GM19372 (cell line): ENCODE results near the gene SYMPK.

Experiments
- ATAC-seq: cut with Tn5 transposase; IDR thresholded peaks from one replicate; pipeline ENCODE4 v1.9.1; 2021; ENCODE audit warnings: mild to moderate bottlenecking, low read depth, moderate library complexity; ENCODE audit not compliant: unreplicated experiment

Gene SYMPK

GRCh38 chr19:45782820-45783785, 79.8 kb downstream of the SYMPK start:
- no peak for ATAC-seq

GRCh38 chr19:45782162-45782691, 80.7 kb downstream of the SYMPK start, which contains the start of gene DMPK:
Gene DMPK, minus strand, starts transcription at chr19:45782490. Its CDS starts 138 bp downstream, at chr19:45782352.
- ATAC-seq, result no peak

DNA sequence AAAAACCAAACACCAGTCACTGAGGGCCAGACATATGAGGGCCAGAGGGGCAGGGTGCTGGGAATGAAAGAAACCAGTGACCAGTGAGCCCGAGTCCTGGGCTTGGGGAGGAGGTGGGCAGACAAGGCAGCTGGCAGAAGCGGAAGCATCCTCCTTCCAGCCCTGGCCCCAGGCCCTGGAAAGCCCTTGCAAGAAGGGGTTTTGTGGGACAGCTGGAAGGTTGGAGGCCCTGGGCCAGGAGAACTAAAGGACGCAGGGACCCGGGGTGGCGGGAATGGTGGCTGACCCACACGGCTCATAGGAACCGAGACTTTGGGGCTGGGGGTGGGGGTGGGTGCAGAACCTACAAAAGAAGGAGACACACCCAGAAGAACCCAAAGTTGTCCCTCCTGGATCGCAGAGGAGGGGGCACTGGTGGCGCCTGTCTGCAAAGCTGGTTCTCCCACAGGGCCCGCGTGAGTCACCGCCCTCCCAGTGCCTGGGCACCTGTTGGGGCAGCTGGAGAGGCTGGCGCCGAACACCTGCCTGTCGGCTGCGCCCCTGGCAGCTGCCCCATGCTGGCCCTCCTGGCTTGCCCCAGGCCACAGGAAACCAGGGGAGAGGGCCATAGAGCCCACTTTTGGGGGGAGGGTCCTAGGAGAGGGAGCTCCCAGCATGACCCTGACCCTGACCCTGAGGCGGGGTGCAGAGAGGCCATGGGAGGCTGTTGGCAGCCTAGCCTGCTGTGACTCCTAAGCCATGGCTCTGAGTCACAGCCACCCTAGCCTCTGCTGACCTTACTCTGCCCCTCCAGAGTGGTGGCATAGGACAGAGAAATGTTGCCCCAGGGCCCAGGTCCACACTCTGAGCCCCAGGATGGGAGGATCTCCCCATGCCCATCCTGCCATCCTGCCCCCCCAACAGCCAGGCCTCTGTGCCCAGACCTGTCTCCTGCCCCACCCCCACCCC, 81.5 kb downstream of the SYMPK start:
- no peak for ATAC-seq

DNA sequence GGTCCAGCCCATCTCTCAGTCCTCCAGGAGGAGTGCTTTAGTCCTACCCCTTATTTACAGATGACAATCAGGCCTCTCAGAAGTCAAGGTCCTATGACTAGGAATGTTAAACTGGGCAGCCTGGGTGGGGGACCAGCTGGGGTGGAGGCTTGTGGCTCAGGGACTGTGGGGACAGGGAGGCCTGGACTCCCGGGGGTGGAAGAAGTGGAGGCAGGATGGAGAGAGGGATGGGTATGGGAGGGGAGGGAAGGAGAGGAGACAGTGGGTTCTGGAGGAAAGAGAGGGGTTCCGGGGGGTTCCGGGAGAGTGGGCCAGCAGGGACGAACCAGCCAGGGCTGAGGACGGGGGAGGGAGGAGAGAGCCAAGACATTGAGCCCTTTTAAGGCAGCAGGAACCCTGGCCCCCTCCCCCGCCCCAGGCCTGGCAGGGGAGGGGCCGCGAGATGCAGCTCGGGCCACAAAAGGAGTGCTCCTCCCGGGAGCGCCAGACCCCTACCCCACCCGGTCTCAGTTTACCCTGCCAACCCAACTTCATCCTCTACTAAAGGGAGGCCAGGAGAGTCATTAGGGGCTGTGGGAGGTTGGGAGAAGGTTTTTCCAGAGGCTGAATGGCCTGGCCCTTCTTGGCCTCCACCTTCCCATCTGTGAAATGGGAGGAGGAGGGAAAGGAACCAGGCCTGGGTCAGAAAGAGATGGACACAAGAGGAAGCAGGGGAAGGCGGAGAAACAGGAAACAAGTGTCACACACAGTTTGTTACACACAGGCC, 82.3 kb downstream of the SYMPK start:
- ATAC-seq, result no peak

- no peak for ATAC-seq
Measured at GRCh38 chr19:45780146-45780447, 82.8 kb downstream of the SYMPK start.

DNA sequence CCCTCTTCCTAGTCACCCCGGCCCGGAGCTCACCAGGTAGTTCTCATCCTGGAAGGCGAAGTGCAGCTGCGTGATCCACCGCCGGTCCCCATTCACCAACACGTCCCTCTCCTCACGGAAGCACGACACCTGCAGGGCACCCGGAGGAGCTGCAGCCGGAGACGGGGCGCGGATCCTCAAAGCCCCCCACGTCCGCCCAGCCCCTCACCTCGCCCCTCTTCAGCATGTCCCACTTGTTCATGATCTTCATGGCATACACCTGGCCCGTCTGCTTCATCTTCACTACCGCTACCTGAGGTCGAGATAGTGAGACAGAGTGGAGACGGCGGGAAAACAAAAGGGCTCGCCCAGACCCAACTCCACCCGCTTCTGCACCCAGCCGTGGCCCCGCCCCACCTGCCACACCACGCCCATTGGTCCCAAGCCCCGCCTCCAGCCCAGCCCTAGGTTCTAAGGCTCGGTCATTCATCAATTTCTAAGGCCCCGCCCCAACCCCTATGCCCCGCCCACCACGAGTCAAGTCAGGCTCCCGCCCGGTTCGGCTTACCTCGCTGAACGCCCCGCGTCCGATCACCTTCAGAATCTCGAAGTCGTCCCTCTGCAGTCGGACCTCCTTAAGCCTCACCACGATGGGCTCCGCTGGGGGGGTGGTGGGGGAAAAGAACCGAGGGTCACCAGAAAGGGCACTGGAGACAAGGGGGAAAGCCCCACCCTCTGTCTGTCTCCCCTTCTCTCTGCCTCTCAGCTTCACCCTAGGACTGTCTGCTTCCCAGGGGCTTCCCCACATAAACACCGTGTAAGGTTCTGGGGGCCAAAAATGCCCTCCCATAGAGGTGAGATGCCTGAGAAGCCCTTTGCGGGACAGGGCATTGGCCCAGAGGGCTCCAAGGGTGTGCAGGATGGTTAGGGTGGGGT, 83.5 kb downstream of the SYMPK start:
- peak; percentile 78 for ATAC-seq

DNA sequence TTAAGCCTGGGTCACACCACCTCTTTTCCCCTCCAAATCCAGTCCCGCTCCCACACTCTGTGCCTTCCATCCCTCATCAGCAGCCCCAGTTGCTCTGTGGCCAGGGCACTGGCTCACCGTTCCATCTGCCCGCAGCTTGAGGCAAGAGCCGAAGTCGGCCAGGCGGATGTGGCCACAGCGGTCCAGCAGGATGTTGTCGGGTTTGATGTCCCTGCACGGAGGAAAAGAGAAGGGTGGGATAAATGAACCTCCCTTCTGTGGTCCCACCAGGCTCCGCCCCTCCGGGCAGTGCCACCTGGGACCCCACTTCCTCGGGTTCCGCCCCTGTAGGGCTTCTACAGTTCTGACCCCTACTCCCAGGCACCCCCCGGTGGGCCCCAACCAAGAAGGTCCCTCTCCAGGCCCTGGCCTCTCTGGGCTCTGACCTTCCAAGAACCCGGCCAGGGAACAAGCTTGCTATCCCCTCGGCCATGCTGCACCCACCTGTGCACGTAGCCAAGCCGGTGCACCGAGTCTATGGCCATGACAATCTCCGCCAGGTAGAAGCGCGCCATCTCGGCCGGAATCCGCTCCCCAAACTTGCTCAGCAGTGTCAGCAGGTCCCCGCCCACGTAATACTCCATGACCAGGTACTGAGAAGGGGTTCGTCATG, 84.8 kb downstream of the SYMPK start:
- no peak for ATAC-seq

- no peak for ATAC-seq
Measured at GRCh38 chr19:45777395-45777961, 85.5 kb downstream of the SYMPK start.

DNA sequence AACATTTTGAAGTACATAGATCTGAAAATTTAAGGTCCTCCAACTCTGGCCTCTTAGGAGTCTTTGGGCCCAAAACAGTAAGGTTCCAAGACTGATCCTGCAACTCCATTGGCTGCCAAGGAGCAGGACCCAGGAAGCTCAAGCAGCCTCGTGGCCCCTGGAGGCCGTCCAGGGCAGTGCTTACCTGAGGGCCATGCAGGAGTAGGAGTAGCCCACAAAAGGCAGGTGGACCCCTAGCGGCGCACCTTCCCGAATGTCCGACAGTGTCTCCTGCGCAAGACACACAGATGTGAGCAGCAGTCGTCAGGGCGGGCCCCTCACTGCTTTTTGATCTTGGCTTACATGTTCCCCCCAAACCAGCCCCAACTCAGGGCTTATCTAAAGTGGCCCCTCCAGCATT, 88.2 kb downstream of the SYMPK start:
- no peak for ATAC-seq

- ATAC-seq, result no peak
Measured at GRCh38 chr19:45773384-45773783, 89.6 kb downstream of the SYMPK start.

DNA sequence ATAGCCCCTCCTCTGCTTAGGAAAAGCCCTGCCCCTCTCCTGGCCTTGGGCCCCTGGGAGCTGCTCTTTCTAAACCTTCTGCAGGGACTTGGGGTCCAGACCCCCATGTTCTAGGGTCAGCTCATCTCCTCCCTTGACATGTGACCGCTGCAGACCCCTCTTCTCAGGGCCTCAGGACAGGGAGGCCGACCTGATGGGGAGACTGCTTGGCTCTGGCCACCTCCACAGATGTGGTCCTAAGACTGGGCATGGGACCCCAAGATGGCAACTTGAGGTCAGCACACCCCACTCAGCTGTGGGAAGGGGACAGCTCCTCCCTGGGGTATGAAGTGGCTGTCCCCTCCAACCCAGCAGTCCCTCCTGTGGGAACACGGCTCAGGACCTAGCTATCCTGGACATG, 90.0 kb downstream of the SYMPK start:
- ATAC-seq, result no peak

DNA sequence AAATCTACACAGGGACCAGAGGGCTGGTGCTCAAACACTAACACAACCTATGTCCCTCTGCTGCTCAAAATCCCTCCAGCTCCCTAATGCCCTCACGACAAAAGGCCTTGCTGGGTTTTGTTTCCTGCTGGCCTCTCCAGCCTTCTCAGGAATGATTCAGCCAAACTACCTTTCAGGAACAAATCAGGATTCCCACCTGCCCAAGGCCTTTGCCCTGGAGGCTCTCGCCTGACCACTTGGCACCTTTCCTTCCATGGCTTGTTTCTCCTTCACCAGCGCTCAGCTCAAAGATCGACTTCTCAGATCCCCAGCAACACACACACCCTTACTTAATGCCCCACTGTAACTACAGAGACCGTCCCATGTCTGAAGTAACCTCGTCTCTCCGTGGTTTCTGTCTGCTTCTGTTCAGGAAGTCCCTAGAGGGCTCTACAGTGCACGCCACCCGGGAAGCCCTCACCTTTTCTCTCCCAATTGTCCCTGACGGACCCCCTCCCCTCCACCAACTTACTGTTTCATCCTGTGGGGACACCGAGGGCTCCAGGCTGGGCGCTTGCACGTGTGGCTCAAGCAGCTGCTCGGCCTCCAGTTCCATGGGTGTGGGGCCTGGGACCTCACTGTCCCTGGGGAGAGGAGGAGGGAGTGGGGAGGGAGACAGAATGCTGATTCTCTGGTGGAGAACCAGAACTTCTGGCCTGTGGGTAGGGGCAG, 90.7 kb downstream of the SYMPK start:
- no peak for ATAC-seq

DNA sequence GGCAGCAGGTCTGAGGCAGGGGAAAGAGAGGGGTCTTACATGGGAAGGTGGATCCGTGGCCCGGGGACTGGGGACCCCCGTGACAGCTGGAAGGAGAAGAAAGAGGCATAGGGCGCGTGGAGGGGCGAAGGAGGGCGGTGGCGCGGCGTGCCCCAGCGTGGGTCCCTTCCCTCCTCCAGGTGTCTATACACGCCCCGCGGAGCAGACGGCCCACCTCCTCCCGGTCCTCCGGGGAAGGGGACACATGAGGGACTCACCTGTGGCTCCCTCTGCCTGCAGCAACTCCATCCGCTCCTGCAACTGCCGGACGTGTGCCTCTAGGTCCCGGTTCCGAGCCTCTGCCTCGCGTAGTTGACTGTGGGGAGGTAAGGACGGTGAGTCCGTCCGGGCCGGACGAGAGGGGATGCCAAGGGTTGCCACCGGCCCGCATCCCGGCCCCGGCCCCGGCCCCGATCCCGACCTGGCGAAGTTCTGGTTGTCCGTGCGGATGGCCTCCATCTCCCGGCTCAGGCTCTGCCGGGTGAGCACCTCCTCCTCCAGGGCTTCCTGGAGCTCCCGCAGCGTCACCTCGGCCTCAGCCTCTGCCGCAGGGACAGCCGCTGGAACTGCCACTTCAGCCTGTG, 91.5 kb downstream of the SYMPK start:
- ATAC-seq, result no peak

GRCh38 chr19:45770192-45771101, 92.5 kb downstream of the SYMPK start:
- peak; percentile 43 for ATAC-seq

DNA sequence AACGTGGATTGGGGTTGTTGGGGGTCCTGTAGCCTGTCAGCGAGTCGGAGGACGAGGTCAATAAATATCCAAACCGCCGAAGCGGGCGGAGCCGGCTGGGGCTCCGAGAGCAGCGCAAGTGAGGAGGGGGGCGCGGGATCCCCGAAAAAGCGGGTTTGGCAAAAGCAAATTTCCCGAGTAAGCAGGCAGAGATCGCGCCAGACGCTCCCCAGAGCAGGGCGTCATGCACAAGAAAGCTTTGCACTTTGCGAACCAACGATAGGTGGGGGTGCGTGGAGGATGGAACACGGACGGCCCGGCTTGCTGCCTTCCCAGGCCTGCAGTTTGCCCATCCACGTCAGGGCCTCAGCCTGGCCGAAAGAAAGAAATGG, 93.1 kb downstream of the SYMPK start:
- peak; percentile 8 for ATAC-seq

GRCh38 chr19:45768984-45769782, 93.8 kb downstream of the SYMPK start, which contains the start of gene SIX5:
Gene SIX5, minus strand, starts transcription at chr19:45769252. Its CDS starts 408 bp downstream, at chr19:45768844.
- ATAC-seq, result peak; percentile 64
